ENCODE results near the gene SIM1. TPM values are rescaled to one million over a fixed set of nuclear protein-coding genes. Genes with fewer than 3 reads are reported as not detected.

SIM1 gene
- polyA plus RNA-seq, 1 donor = 0.03 TPM

DNA sequence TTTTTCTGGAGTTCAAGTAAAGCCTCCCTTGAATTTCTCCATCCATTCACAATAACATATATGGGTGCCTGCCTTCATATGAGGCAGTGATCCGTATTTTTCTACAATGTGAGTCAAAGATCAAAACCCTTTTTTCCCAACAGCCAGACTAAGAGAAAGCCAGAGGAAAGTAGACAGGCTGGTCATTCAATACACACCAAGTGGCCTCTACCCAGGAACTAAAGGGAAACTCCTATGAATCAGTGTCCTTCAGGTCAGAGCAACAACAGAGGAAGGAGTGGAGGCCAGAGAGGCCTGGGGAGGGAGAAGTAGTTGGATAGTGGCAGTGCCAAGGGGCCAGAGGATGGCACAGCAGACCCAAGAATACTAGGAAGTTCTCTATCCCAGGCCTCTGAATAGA lies 23.8 kb downstream of the SIM1 start:
- Histone ChIP-seq H3K27ac (ENCODE audit: low read length) (no peak overlapping the region), H3K4me1 (ENCODE audit: control insufficient read depth, insufficient read depth, low read length) (no peaks in the 10 kb centered on the region), H3K4me3 (ENCODE audit: low read length) (no peak overlapping the region), H3K27me3 (ENCODE audit: control insufficient read depth, insufficient read depth, low read length) (peaks cover 24% of the 10 kb centered on the region), H3K36me3 (ENCODE audit: control insufficient read depth, insufficient read depth, low read length) (no peaks in the 10 kb centered on the region), H3K9me3 (ENCODE audit: control insufficient read depth, low read depth, low read length) (no peaks in the 10 kb centered on the region)
- DNase-seq = no peak
- WGBS (ENCODE audit: insufficient coverage, low lambda C conversion rate) = no CpG with 5 or more reads among the region's 1 CpG

DNA sequence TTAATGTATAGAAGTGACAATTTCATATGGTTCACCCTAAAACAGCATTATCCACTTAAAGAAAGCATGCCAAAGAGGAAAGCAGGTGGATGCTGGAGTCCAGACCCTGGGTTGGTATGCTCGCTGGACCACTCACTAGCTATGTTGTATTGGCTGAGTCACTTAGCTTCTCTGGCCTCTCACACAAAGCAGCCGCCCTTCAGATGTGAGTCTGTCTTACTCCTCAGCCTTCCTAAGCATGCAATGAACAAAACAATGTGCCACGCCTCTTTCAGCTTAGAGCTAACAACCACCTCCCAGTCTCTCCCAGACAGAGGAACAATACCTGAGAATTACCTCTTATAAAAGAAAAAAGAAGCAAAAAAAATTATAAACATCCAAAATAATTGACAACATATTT lies 29.4 kb downstream of the SIM1 start:
- no CpG with 5 or more reads among the region's 3 CpGs for WGBS (ENCODE audit: insufficient coverage, low lambda C conversion rate)
- no peaks in the 10 kb centered on the region for H3K4me1 ChIP-seq (ENCODE audit: control insufficient read depth, insufficient read depth, low read length)
- H3K36me3 ChIP-seq (ENCODE audit: control insufficient read depth, insufficient read depth, low read length) = no peaks in the 10 kb centered on the region
- no peak overlapping the region for H3K4me3 ChIP-seq (ENCODE audit: low read length)
- peaks cover 15% of the 10 kb centered on the region for H3K27me3 ChIP-seq (ENCODE audit: control insufficient read depth, insufficient read depth, low read length)
- H3K9me3 ChIP-seq (ENCODE audit: control insufficient read depth, low read depth, low read length) = no peaks in the 10 kb centered on the region
- no peak overlapping the region for H3K27ac ChIP-seq (ENCODE audit: low read length)
- no peak for DNase-seq

DNA sequence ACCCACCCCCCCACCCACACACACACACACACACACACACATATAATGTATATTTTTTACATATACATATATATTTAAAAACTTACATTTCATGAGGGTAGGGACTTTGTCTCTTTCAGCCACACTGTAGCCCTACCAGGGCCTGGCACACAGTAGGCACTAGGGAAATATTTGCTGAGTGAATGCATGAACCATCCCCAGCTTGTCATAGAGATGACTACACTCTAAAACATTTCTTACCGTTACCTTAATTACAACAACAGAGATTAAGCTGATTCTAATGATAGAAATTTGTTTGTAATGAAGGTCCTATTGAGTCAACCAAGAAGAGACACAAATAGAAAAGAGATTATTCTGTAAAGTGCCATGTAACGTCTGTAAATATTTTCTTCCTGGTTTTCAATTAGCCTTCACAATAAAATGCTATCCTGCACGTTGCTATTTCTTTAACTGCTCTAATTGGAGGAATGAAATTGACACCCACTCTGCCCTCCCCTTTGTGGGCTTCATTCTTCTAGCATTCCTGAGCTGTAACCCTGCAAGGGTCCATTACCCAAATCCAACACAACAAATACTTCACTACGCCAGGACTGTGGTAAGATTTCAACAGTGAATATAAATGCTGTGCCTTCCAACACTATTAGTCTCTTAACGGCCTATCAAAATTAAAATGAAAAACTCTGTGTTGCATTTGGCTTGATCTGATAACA lies 30.8 kb downstream of the SIM1 start:
- H3K9me3 ChIP-seq (ENCODE audit: control insufficient read depth, low read depth, low read length) = no peaks in the 10 kb centered on the region
- H3K4me3 ChIP-seq (ENCODE audit: low read length) = no peak overlapping the region
- H3K4me1 ChIP-seq (ENCODE audit: control insufficient read depth, insufficient read depth, low read length) = no peaks in the 10 kb centered on the region
- DNase-seq = no peak
- H3K36me3 ChIP-seq (ENCODE audit: control insufficient read depth, insufficient read depth, low read length) = no peaks in the 10 kb centered on the region
- peaks cover 12% of the 10 kb centered on the region for H3K27me3 ChIP-seq (ENCODE audit: control insufficient read depth, insufficient read depth, low read length)
- H3K27ac ChIP-seq (ENCODE audit: low read length) = no peak overlapping the region
- 86% methylated on average over 1 of the region's 5 CpGs for WGBS (ENCODE audit: insufficient coverage, low lambda C conversion rate)

DNA sequence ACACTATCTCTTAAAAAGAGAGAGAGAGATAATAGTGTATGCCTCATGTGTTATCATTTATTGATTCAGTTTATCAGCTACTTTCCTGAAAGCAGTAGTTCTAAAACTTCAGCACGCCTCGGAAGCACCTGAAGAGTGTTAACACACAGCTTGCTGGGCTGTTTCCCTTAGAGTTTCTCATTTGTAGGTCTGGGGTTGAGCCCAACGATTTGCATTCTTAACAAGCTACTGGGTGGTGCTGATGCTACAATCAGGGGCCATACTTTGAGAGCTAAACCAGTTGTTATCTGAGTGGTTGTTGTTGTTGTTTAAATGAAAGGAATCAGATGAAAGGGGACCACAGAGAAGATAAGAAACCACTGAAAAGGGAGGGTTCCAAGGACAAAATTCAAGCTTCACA lies 32.6 kb downstream of the SIM1 start:
- no peaks in the 10 kb centered on the region for H3K9me3 ChIP-seq (ENCODE audit: control insufficient read depth, low read depth, low read length)
- H3K27me3 ChIP-seq (ENCODE audit: control insufficient read depth, insufficient read depth, low read length) = peaks cover 12% of the 10 kb centered on the region
- no peaks in the 10 kb centered on the region for H3K4me1 ChIP-seq (ENCODE audit: control insufficient read depth, insufficient read depth, low read length)
- H3K27ac ChIP-seq (ENCODE audit: low read length) = no peak overlapping the region
- no peak for DNase-seq
- no peak overlapping the region for H3K4me3 ChIP-seq (ENCODE audit: low read length)
- no CpG with 5 or more reads among the region's 3 CpGs for WGBS (ENCODE audit: insufficient coverage, low lambda C conversion rate)
- no peaks in the 10 kb centered on the region for H3K36me3 ChIP-seq (ENCODE audit: control insufficient read depth, insufficient read depth, low read length)

DNA sequence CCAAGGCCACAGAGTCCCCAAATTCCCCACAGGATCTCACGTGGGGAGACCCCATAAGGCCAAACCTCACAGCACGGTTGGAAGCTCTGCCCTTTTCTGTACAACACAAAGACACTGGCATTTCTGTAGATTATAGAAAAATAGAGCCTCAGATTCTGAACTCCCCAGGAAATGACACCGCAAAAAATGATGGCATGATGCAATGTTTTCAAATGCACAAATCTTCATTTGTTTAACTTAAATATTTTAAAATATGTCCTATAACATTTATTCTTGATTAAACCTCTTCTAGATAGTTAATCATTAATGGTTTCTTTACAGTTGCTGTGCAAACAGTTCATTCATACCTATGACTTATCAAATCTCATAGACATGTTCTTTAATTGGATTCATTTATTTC lies 33.8 kb downstream of the SIM1 start:
- H3K27ac ChIP-seq (ENCODE audit: low read length) = no peak overlapping the region
- no peak overlapping the region for H3K4me3 ChIP-seq (ENCODE audit: low read length)
- no peaks in the 10 kb centered on the region for H3K4me1 ChIP-seq (ENCODE audit: control insufficient read depth, insufficient read depth, low read length)
- H3K27me3 ChIP-seq (ENCODE audit: control insufficient read depth, insufficient read depth, low read length) = peaks cover 15% of the 10 kb centered on the region
- DNase-seq = no peak
- 83% methylated on average over 1 of the region's 3 CpGs for WGBS (ENCODE audit: insufficient coverage, low lambda C conversion rate)
- no peaks in the 10 kb centered on the region for H3K9me3 ChIP-seq (ENCODE audit: control insufficient read depth, low read depth, low read length)
- H3K36me3 ChIP-seq (ENCODE audit: control insufficient read depth, insufficient read depth, low read length) = no peaks in the 10 kb centered on the region

DNA sequence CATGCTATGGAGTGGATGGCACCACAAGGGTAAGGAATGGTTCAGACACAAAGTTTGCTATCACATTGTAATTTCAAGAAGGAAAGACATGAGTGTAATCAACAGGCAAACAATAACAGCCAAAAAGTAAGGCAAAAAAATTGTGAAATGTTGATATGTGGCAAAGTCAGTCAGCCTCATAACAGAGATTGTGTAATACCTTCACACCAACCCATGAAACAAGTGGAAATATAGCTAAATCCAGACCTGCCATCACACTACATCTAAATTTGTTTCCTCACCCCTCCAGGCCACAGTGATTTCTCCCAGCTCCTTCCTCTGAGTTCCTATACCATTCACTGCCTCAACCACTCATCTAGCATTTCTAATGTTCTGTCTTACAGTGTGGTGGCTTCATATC lies 37.3 kb downstream of the SIM1 start:
- H3K27me3 ChIP-seq (ENCODE audit: control insufficient read depth, insufficient read depth, low read length) = peaks cover 6% of the 10 kb centered on the region
- no peaks in the 10 kb centered on the region for H3K36me3 ChIP-seq (ENCODE audit: control insufficient read depth, insufficient read depth, low read length)
- DNase-seq = no peak
- no peak overlapping the region for H3K27ac ChIP-seq (ENCODE audit: low read length)
- H3K9me3 ChIP-seq (ENCODE audit: control insufficient read depth, low read depth, low read length) = no peaks in the 10 kb centered on the region
- no peaks in the 10 kb centered on the region for H3K4me1 ChIP-seq (ENCODE audit: control insufficient read depth, insufficient read depth, low read length)
- H3K4me3 ChIP-seq (ENCODE audit: low read length) = no peak overlapping the region

DNA sequence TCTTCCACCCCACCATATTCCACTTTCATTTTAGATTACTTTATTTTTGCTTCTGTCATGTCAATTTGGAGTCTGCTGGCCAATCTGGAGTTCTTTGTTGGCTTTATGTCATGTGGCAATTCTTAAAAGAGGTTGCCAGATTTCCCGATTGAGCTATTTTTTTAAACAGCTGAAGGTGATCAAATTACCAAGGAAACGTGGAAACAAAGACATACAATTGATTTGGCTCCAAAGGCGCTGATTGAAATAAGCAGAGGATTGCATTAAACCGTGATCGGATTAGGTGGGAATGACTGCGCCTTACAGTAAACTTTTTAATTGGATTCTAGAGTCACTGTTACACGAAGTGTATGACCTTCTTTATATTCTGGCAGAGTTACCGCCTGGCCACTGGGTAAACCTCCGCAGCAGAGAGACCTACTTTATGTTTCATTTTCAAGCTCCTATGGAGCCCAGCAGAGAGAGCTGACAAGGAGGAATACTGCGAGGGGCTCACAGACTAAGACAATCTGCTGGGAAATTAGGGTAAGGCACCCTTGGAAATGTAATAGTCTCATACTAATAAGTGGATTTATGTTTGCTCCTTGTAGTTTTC lies 37.9 kb downstream of the SIM1 start:
- Histone ChIP-seq H3K36me3 (ENCODE audit: control insufficient read depth, insufficient read depth, low read length) (no peaks in the 10 kb centered on the region), H3K9me3 (ENCODE audit: control insufficient read depth, low read depth, low read length) (no peaks in the 10 kb centered on the region), H3K27ac (ENCODE audit: low read length) (no peak overlapping the region), H3K27me3 (ENCODE audit: control insufficient read depth, insufficient read depth, low read length) (peaks cover 5% of the 10 kb centered on the region), H3K4me1 (ENCODE audit: control insufficient read depth, insufficient read depth, low read length) (no peaks in the 10 kb centered on the region), H3K4me3 (ENCODE audit: low read length) (no peak overlapping the region)
- DNase-seq = no peak
- 90% methylated on average over 2 of the region's 10 CpGs for WGBS (ENCODE audit: insufficient coverage, low lambda C conversion rate)

DNA sequence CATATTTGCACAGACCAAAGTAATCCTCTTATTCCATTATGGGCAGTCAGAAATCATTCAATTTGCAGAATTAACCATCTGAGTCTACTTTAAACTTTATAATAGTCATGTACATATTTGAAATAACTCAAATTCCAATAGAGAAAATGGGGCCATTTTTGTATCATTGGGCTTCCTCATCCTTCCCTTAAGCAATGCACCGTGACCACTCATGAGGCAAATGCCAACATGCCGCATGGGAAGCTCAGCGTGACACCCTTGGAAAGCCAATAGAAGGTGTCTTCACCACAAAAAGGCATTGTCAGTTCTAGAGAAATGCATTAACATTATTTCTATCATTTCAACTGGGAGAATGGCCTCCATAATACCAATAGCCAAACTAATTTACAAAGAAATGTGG lies 38.5 kb downstream of the SIM1 start:
- H3K4me3 ChIP-seq (ENCODE audit: low read length) = no peak overlapping the region
- H3K4me1 ChIP-seq (ENCODE audit: control insufficient read depth, insufficient read depth, low read length) = no peaks in the 10 kb centered on the region
- H3K9me3 ChIP-seq (ENCODE audit: control insufficient read depth, low read depth, low read length) = no peaks in the 10 kb centered on the region
- H3K36me3 ChIP-seq (ENCODE audit: control insufficient read depth, insufficient read depth, low read length) = no peaks in the 10 kb centered on the region
- H3K27me3 ChIP-seq (ENCODE audit: control insufficient read depth, insufficient read depth, low read length) = peaks cover 5% of the 10 kb centered on the region
- DNase-seq = no peak
- H3K27ac ChIP-seq (ENCODE audit: low read length) = no peak overlapping the region
- no CpG with 5 or more reads among the region's 3 CpGs for WGBS (ENCODE audit: insufficient coverage, low lambda C conversion rate)

DNA sequence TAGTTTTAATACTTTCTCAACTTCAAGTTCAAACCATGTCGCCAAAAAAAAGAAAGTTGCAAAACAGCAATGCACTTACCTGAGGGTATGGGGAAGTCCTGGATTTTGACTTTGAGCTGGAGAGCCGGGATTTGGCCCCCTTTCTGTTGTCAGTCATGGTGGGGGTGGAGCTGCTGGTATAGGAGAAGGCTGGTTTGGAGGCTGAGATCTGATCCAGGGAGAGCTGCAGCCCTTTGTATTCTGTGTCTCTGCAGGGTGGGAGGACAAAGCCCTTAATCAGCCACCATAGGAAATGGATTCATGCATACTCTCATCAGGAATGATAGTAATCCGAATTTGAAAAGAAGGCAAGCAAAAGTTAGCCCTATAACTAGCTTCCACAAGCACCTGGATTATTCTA lies 44.0 kb downstream of the SIM1 start:
- no peaks in the 10 kb centered on the region for H3K9me3 ChIP-seq (ENCODE audit: control insufficient read depth, low read depth, low read length)
- H3K27me3 ChIP-seq (ENCODE audit: control insufficient read depth, insufficient read depth, low read length) = no peaks in the 10 kb centered on the region
- H3K4me1 ChIP-seq (ENCODE audit: control insufficient read depth, insufficient read depth, low read length) = peaks cover 12% of the 10 kb centered on the region
- no peaks in the 10 kb centered on the region for H3K36me3 ChIP-seq (ENCODE audit: control insufficient read depth, insufficient read depth, low read length)
- no peak for DNase-seq
- no peak overlapping the region for H3K4me3 ChIP-seq (ENCODE audit: low read length)
- no peak overlapping the region for H3K27ac ChIP-seq (ENCODE audit: low read length)
- 20% methylated on average over 1 of the region's 3 CpGs for WGBS (ENCODE audit: insufficient coverage, low lambda C conversion rate)

DNA sequence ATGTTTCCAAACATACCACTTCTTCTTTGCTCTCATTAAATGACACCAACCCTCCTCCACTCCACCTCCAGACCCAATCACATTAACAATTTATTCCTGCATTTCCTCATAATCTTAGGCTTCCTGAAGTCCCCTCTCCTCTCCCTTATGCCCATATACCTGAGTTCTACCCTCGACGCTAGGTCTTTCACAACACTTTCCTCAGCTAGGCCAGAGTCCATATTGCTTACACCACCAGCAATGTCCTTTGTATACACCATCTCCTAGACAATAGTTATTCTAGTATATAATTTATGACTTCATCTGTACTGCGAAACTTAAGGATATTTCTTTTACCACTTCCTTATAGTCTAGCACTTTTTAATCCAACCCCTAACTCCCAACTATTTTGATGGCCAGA lies 47.7 kb downstream of the SIM1 start:
- Histone ChIP-seq H3K27me3 (ENCODE audit: control insufficient read depth, insufficient read depth, low read length) (no peaks in the 10 kb centered on the region), H3K36me3 (ENCODE audit: control insufficient read depth, insufficient read depth, low read length) (no peaks in the 10 kb centered on the region), H3K27ac (ENCODE audit: low read length) (peak overlapping the region; percentile 54), H3K4me3 (ENCODE audit: low read length) (no peak overlapping the region), H3K9me3 (ENCODE audit: control insufficient read depth, low read depth, low read length) (no peaks in the 10 kb centered on the region), H3K4me1 (ENCODE audit: control insufficient read depth, insufficient read depth, low read length) (peaks cover 12% of the 10 kb centered on the region)
- 27% methylated on average over 2 of the region's 3 CpGs for WGBS (ENCODE audit: insufficient coverage, low lambda C conversion rate)
- DNase-seq = peak; percentile 82 to 90

DNA sequence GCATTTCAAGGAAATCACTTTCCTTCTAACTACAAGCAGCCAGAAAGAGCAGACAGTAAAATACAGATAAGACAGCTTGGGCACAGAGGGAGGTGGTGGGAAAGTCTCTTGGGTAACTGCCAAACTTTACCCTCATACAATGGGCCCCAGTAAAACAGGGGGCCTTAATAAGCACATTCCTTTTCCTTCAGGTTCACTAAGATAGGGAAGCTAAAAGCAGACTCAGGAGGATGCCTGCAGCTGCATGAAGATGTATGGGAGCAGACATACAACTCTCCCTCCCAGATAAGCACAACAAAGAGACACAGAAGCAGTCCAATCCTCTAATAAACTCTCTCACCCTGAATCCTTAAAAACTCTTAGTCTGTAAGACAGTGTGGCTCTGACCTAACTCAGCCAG lies 49.0 kb downstream of the SIM1 start:
- Histone ChIP-seq H3K36me3 (ENCODE audit: control insufficient read depth, insufficient read depth, low read length) (no peaks in the 10 kb centered on the region), H3K27ac (ENCODE audit: low read length) (no peak overlapping the region), H3K4me1 (ENCODE audit: control insufficient read depth, insufficient read depth, low read length) (peaks cover 12% of the 10 kb centered on the region), H3K9me3 (ENCODE audit: control insufficient read depth, low read depth, low read length) (no peaks in the 10 kb centered on the region), H3K27me3 (ENCODE audit: control insufficient read depth, insufficient read depth, low read length) (no peaks in the 10 kb centered on the region), H3K4me3 (ENCODE audit: low read length) (no peak overlapping the region)
- DNase-seq = peak in 1 of 2 donors; percentile 41
